GM19043 (cell line): ENCODE data around the gene BRD2.
"Not testable (repeated sequence)": the region's sequence is repeated elsewhere in the genome, so short reads cannot be mapped to it uniquely, and the experiment has no call there.

ENCODE experiments used
- ATAC-seq: cut with Tn5 transposase; IDR thresholded peaks from one replicate; pipeline ENCODE4 v1.9.1; 2021; ENCODE audit warnings: low read depth; ENCODE audit not compliant: unreplicated experiment

Gene BRD2

DNA sequence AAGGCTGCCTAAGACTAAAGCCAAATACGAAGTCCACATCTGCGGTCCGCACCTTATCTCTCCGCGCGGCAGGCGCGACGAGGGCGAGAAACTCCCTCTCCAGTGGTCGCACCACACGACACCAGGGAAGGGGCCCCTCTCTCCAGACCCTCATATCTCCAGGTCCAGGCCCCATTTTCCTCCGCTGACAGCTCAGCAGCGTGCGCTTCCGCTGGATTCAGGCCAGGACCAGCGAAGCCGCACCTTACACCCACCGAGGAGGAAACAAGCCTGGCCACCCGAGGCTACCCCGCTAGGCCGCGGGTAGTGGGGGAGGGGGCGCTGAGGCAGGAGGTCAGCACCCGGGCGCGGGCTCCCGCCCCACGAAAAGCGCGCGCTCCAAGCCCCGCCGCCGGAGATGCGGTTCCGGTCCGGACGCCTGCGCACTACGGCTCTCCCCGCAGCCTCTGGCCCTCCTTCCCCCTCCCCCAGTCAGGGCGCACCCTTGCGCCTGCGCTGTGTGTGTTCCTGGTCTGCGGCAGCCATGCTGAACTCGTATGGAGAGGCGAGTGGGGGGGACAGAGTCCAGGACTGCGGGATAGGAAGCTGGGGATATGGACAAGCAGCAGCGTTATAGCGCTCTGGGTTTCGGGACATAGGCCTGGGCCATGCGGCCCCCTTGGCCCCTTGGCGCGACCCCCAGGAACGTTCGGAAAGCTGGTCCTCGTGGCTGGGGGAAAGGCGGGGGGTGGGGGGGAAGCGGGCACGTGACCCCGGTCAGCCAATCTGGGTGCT lies at the start of gene BRD2:
BRD2 (plus strand) TSS at position 502 of the 774 bp plus-strand sequence. CDS start 4,305 bp downstream, outside the sequence.
- peak; percentile 31 for ATAC-seq

DNA sequence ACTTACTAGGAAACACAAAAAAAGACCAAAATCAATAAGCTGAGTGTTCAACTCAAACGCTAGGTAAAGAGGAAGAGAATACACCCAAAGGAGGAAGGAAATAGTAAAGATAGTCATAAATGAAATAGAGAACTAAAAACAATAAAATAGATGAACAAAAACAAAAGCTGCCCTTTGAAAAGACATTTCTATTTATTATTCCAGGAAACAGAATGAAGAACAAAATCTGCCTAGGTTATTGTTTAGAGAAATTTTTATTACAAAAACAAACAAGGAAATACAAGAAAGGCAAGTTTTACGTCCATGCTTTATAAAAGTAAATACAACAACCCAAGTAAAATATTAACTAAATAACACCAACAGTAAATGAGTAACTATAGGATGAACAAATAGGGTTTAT lies 47.7 kb upstream of the BRD2 start:
- no peak for ATAC-seq

- ATAC-seq = no peak
Observed at GRCh38 chr6:32922083-32922482, 46.3 kb upstream of the BRD2 start.

GRCh38 chr6:32931211-32931610 lies 37.2 kb upstream of the BRD2 start:
- no peak for ATAC-seq

DNA sequence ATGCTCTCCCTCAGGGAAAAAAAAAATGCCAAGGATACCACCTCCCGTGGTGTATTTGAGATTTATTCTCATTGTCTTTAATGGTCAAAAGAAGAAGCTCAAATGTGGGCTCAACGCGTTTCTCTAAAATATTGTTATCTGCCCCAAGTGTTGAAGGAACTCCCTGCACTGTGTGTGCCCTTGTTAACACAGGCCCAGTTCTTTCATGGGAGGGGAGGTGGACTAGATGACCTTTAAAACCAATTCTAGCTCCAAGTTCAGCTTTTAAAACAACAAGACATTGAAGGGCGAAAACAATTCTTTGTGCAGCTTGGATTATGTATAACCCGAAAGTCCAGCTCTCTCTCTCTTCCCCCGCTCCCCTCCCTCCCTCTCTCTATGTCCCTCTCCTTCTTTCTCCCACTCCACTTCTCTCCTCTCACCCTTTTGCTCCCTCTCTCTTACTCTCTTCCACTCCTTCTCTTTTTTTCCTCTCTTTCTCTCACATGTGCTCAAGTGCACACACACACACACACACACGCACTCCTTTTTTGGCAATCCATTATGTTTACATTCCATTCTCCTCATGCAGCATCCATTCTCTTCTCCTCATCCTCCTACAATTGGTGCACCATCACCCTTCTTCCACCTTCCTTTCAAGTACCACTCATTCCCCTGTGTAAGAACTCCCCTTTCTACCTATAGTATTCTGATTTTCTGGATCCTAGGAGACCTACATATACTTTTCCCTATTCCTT lies 36.1 kb upstream of the BRD2 start:
- no peak for ATAC-seq

- ATAC-seq = no peak
Observed at GRCh38 chr6:32933661-32934085, 34.7 kb upstream of the BRD2 start.

GRCh38 chr6:32935551-32936238 lies 32.7 kb upstream of the BRD2 start:
- no peak for ATAC-seq

DNA sequence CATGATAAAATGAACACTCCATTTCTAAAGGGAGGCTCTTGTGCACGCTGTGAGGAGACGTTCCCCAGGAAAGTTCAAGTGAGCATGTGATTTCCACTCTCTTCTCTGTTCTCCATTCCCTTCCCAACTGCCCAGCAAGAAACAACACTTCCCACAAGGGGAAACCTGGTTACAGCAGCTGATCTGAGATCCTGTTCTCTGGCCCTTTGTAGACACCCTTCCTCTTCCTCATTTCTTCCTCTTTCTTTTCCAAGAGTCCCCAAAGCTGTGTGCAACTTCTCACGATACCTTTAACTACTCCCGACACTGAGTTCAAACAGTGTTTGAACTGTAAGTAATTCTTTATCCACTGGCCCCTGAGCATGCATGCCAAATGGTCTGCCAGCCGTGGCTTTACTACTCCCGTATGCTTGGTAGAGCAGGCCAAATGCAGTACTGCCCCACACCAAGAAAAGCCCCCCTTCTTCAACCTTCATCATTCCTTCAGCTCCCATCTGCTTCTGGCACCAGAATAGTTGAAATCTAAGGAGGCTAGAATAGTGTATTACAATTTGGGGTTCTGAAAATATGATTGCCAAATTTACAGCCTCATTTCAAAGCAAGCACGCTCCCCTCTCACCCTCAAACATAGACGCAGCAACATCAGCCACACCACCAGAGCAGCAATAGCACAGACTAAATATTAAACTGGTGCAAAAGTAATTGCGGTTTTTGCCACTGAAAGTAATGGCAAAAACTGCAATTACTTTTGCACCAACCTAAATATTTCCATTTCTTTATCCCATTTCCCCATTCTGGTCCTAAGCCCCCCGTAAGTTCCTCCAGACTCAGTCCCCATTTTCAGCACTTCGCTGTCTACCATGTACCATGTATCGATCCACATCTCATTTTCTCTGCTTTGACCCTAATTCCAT lies 31.9 kb upstream of the BRD2 start:
- no peak for ATAC-seq

GRCh38 chr6:32937230-32937633 lies 31.2 kb upstream of the BRD2 start:
- ATAC-seq = no peak

DNA sequence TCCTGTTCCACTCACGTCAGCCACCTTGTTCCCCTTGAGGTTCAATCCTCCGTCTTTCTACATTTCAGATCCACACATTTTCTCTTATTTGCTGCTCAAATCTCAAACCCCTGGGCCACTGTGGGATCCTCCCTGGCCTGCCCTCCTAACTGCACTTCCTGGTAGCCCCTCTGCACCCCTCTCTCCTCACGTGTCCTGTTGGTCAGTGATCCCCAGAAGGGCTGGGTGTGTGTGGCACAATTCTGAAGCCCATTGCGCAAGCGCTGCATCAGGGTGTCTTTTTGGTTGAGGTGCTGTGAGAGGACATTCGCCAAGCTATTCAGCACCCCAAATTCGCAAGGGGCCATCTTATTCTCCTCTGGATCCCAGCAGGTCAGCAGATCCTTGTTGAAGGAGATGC lies 29.9 kb upstream of the BRD2 start:
- ATAC-seq = no peak

- ATAC-seq = peak; percentile 38
Observed at GRCh38 chr6:32940656-32941213, 27.7 kb upstream of the BRD2 start, which contains the start of gene HLA-DMB. Gene HLA-DMB, minus strand, starts transcription at chr6:32941028. Its CDS starts 221 bp downstream, at chr6:32940807.

- ATAC-seq = no peak
Observed at GRCh38 chr6:32941214-32941768, 27.1 kb upstream of the BRD2 start.

DNA sequence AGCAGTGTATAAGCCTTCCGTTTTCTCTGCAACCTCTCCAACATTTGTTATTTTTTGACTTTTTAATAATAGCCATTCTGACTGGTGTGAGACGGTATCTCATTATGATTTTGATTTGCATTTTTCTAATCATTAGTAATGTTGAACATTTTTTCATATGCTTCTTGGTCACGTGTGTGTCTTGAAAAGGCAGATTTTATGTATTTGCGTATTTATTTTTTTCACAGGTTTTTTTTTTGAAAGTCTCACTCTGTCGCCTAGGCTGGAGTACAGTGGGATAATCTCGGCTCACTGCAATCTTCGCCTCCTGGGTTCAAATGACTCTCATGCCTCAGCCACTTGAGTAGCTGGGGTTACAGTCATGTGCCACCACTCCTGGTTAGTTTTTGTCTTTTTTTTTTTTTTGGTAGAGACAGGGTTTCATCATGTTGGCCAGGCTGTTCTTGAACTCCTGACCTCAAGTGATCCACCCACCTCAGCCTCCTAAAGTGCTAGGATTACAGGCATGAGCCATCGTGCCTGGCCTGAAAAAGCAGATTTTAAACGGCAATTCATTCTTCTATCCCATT lies 25.8 kb upstream of the BRD2 start:
- not testable (repeated sequence) for ATAC-seq

DNA sequence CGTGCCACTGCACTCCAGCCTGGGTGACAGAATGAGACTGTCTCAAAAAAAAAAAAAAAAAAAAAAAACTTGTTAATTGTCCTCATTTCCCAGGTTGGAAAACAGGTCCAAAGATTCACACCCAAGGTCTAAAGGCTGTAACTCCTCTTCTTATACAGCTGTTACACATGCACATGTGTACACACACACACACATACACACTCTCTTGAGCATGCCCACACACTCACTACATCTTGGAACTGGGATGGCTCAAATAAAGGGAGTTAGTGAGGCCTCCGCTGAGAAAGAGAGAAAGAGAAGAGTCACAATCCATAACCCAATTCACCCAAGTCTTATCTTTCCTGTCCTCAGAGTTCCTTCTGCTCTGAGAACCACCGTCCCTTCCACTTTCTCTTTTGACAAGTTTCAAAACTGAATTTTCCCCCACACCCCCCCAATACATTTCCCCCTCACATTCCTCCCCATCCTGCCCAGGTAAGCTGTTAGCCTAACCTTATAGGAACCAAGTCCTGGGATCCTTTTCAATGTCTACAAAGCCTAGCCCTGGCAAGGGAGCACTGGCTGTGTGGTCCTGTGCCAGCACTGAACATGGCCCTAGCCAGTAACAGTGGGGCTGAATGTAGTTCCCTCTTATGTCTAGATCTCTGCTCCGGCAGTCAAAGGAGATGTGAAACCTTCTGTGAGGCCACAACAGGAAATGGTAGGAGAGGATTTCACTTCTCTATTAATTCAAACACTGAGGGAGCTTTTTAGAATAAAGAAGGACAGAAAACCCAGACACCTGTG lies 24.3 kb upstream of the BRD2 start:
- ATAC-seq = peak; percentile 41

DNA sequence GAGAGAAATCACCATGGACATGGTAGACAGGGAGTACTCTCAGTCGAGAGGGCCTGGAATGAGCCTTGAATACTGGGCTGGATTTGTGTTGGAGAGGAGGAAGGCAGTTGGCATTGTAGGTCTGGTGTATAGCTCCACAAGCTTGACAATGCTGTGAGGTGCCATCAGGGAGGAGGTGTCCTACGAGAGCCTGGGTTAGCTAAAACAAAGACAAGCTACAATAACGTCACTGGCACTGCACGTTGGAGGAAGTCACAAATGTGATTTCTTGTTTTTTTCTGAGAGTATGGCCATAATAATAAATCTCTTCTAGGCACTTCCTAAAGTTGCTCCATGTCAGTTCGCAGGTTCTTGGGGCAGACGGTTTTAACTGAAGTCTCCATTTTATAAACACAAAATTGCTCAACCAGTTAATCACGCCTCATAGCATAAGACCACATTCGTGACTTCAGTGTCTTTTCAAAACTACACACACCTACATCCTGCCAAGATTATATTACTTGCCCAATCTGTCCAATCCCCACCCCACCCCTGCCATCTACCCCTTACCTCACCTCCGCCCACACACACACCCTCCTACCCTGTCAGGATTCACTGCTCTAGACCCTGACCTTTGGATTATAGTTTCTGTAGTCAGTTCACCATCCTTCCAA lies 23.2 kb upstream of the BRD2 start:
- ATAC-seq = no peak

- ATAC-seq = no peak
Observed at GRCh38 chr6:32945953-32946352, 22.4 kb upstream of the BRD2 start.

DNA sequence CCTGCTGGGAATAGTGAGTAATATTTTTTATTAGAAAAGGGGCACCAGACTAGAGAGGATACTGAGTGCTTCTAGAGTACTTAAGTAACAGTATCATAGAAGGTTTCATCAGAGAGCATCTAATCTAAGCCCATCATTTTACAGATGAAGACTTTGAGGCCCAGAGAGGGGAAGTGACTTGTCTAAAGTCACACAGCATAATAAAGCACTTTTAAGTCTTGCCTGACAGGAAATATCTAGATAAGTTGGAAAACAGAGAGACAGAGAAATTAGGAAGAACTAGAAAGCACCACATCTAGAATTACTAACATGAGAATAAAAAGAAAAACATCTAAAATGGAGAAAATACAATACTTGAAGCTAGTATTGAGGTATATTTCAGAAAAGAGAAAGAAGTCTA lies 21.5 kb upstream of the BRD2 start:
- no peak for ATAC-seq
